Superior temporal gyrus (tissue), 1 donor: Measurements from ENCODE around the gene OR5H1.
"Not testable (repeated sequence)": the region's sequence is repeated elsewhere in the genome, so short reads cannot be mapped to it uniquely, and the experiment has no call there.

Experiments
- DNase-seq: peaks from one replicate; pipeline ENCODE4 v3.0.0-alpha.2; 2016; ENCODE audit errors: extremely low spot score

OR5H1 gene

GRCh38 chr3:98130421-98130820 lies at the start of gene OR5H1:
TSS of gene OR5H1 (plus strand) at chr3:98130721. CDS start at chr3:98132698, 1,977 bp downstream.
- DNase-seq = no peak

GRCh38 chr3:98086873-98087272 lies 43.6 kb upstream of the OR5H1 start, which contains the start of gene OR5AC2:
TSS of gene OR5AC2 (plus strand) at chr3:98087173. CDS start at chr3:98087173, 0 bp downstream.
- DNase-seq = no peak

GRCh38 chr3:98095882-98096281 lies 34.6 kb upstream of the OR5H1 start:
- no peak for DNase-seq

- no peak for DNase-seq
Observed at GRCh38 chr3:98099848-98100247, 30.7 kb upstream of the OR5H1 start.

- DNase-seq = no peak
Observed at GRCh38 chr3:98108162-98108561, 22.4 kb upstream of the OR5H1 start.

GRCh38 chr3:98109807-98110549 lies 20.5 kb upstream of the OR5H1 start:
- DNase-seq = no peak

- no peak for DNase-seq
Observed at GRCh38 chr3:98110550-98110908, 20.0 kb upstream of the OR5H1 start.

GRCh38 chr3:98114264-98114663 lies 16.3 kb upstream of the OR5H1 start:
- no peak for DNase-seq

- no peak for DNase-seq
Observed at GRCh38 chr3:98115717-98116116, 14.8 kb upstream of the OR5H1 start.

- no peak for DNase-seq
Observed at GRCh38 chr3:98136631-98137030, 6.1 kb downstream of the OR5H1 start.

- DNase-seq = not testable (repeated sequence)
Observed at GRCh38 chr3:98137826-98138557, 7.5 kb downstream of the OR5H1 start.

- DNase-seq = no peak
Observed at GRCh38 chr3:98140531-98140930, 10.0 kb downstream of the OR5H1 start.

- no peak for DNase-seq
Observed at GRCh38 chr3:98147179-98147578, 16.7 kb downstream of the OR5H1 start, which contains the start of gene OR5H14. TSS of gene OR5H14 (plus strand) at chr3:98147479. CDS start at chr3:98149386, 1,907 bp downstream.

- no peak for DNase-seq
Observed at GRCh38 chr3:98148751-98149150, 18.2 kb downstream of the OR5H1 start.

GRCh38 chr3:98149456-98149855 lies 18.9 kb downstream of the OR5H1 start:
- not testable (repeated sequence) for DNase-seq

- DNase-seq = no peak
Observed at GRCh38 chr3:98151241-98151640, 20.7 kb downstream of the OR5H1 start.

- no peak for DNase-seq
Observed at GRCh38 chr3:98166396-98166795, 35.9 kb downstream of the OR5H1 start, which contains the start of gene OR5H15. TSS of gene OR5H15 (plus strand) at chr3:98166696. CDS start at chr3:98168700, 2,004 bp downstream.

GRCh38 chr3:98171071-98171470 lies 40.5 kb downstream of the OR5H1 start:
- no peak for DNase-seq

- DNase-seq = no peak
Observed at GRCh38 chr3:98172621-98173020, 42.1 kb downstream of the OR5H1 start.

GRCh38 chr3:98180319-98180890 lies 49.9 kb downstream of the OR5H1 start:
- no peak for DNase-seq

- no peak for DNase-seq
Observed at GRCh38 chr3:98182196-98182595, 51.7 kb downstream of the OR5H1 start.

GRCh38 chr3:98185180-98185579 lies 54.7 kb downstream of the OR5H1 start:
- DNase-seq = no peak
